ENCODE results near the gene FLRT2.

The FLRT2 gene

GRCh38 chr14:85687456-85687855 is 157.5 kb downstream of the FLRT2 start:
- no peak for DNase-seq

DNA sequence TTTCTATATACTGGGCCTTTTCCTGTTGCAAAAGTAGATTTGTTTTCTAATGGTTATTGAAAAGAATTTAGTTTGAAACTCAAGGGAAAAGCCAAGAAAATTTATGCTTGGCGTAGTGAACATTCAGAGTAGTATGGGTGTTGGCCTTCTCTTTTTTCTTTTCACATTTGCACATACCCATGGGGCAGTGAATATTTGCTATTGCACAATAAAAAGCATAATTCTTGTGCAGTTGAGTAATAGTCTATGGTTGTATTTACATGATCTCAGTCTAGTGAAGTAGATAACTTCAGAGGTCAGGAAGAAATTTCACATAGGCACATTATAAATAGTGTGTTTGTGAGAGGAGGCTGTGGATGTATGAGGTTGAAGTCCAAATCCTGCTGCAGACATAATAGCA is 158.1 kb downstream of the FLRT2 start:
- DNase-seq = no peak

DNA sequence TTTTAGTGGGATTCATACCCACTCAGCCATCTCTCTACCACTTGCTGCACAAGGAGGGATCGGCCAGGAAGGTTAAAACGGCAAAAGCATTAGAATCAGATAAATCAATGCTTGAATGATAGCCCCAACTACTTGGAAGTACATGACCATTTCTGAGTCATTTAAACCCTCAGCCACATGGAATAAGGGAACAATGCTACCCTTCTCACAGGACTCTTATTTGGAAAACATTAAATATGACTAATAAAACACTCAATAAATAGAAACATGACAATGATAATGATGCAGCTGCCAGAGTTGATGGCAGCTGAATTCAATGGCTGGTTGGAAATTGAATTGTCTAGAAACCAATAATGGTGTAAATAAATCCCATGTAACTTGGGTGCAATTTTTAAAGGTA is 165.4 kb downstream of the FLRT2 start:
- no peak for DNase-seq

GRCh38 chr14:85701116-85701515 is 171.2 kb downstream of the FLRT2 start:
- DNase-seq = no peak

DNA sequence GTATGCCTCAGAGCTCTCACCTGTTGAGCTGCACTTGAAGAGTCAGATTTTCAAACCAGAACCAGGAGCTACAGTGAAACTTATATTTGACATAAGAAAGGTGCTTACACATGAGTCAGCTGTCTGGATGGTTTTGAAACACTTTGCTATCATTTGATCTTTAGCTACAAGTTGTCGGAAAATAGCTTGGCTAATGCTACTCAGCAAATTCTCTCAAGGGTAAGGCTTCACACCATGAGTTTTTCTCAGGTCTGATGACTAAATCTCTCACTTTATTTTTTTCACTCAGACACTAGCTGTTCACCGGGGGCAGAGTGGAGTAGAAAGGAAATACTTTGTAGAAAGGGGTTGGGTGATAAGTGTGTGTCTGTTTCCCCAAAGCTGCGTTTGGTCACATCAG is 171.8 kb downstream of the FLRT2 start:
- DNase-seq = no peak

GRCh38 chr14:85702191-85702590 is 172.2 kb downstream of the FLRT2 start:
- no peak for DNase-seq

- no peak for DNase-seq
Observed at GRCh38 chr14:85702997-85703396, 173.1 kb downstream of the FLRT2 start.
